ENCODE measurements around the gene ZNF169. TPM values are rescaled to one million over a fixed set of nuclear protein-coding genes. Genes with fewer than 3 reads are reported as not detected.

ZNF169 gene
- total RNA-seq, result 1 to 10 TPM; 7.7 to 7.8 TPM
- polyA plus RNA-seq (2013, experiment 1 of 2), result 4.2 TPM
- polyA plus RNA-seq (2013, experiment 2 of 2), result 5.8 TPM
- long read RNA-seq, experiment 1, partial matches to known transcripts, result 1 of 1 reads
- long read RNA-seq, experiment 1, other reads (novel, unspliced or antisense), result 0 of 1 reads
- long read RNA-seq, experiment 2, partial matches to known transcripts, result 0 of 9 reads
- long read RNA-seq, experiment 2, other reads (novel, unspliced or antisense), result 8 of 9 reads
- long read RNA-seq, experiment 3, transcript ZNF169-202 (5 exons, 1,986 nt), result major isoform, 7 of 17 reads
- long read RNA-seq, experiment 3, partial matches to known transcripts, result 3 of 17 reads
- long read RNA-seq, experiment 3, other reads (novel, unspliced or antisense), result 5 of 17 reads
- long read RNA-seq, experiment 4, result 0 reads

DNA sequence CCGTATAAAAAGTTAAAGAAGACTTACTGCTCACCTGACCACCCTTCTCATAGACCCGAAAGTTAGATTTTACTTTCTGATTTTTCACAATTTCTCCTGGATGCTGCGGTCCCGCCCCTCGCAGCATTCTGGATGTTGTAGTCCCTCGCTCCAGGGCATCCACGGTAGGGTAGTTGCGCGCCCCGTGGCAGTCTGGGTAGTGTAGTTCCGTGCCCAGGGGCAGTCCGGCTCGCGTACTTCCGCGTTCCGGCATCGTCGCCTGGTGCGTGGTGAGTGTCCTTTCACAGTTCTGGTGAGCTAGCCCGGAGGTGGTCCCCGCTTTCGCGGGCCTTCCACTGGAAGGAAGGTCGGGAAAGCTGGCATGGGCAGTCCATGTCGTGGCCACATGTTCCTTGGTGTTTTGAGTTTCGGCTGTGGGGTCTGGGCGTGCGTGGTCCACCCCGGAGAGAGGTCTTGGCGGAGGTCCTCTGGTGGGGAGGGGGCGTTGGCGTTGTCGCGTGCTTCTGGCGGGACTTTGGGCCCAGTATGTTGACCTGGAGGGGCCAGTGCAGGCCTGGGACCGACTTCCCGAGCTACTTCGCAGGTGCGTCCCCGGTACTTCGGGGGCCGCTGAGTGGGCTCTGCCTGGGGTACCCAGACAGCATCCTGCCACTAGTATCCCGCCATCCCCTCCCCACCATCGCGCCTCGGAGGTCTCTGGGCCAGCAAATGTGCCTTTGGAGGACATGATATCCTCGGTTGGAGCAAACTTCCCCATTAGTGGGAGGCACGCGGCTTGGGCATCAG lies at the start of gene ZNF169:
ZNF169 (plus strand) TSS at position 222 of the 786 bp plus-strand sequence. CDS start 19,515 bp downstream, outside the sequence.
- peak within 1 kb of the TSS; percentile 97 for H3K4me3 Mint-ChIP-seq
- TF ChIP-seq, protein P1, sequence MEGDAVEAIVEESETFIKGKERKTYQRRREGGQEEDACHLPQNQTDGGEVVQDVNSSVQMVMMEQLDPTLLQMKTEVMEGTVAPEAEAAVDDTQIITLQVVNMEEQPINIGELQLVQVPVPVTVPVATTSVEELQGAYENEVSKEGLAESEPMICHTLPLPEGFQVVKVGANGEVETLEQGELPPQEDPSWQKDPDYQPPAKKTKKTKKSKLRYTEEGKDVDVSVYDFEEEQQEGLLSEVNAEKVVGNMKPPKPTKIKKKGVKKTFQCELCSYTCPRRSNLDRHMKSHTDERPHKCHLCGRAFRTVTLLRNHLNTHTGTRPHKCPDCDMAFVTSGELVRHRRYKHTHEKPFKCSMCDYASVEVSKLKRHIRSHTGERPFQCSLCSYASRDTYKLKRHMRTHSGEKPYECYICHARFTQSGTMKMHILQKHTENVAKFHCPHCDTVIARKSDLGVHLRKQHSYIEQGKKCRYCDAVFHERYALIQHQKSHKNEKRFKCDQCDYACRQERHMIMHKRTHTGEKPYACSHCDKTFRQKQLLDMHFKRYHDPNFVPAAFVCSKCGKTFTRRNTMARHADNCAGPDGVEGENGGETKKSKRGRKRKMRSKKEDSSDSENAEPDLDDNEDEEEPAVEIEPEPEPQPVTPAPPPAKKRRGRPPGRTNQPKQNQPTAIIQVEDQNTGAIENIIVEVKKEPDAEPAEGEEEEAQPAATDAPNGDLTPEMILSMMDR (conservative IDR thresholded peaks at IDR 0.05), result no peak
- Histone ChIP-seq H3K27me3 (ENCODE audit: control insufficient read depth, insufficient read depth, low read length, poor library complexity, severe bottlenecking) (no peaks in the 10 kb centered on the region), H3K27ac (ENCODE audit: low read depth, low read length) (no peak within 1 kb of the TSS), H3K9me3 (ENCODE audit: control insufficient read depth, low read length) (peaks cover 7% of the 10 kb centered on the region), H3K36me3 (ENCODE audit: control insufficient read depth, insufficient read depth, low read length) (peaks cover 9% of the 10 kb centered on the region), H3K4me3 (ENCODE audit: low read length) (peak within 1 kb of the TSS; percentile 93), H3K4me1 (ENCODE audit: control insufficient read depth, insufficient read depth, low read length) (peaks cover 3% of the 10 kb centered on the region), H3K9ac (ENCODE audit: extremely low read depth, low read length, poor library complexity, severe bottlenecking) (peak within 1 kb of the TSS; percentile 53)
- no peaks in the 10 kb centered on the region for H3K27me3 Mint-ChIP-seq (ENCODE audit: insufficient read depth)
- WGBS, 2 experiments (ENCODE audit: insufficient coverage in 1 of 2, insufficient read length in 1 of 2), result 3 to 4% methylated on average over 23 to 48 of the region's 50 CpGs
- peak; percentile 96 for DNase-seq
- H3K27ac Mint-ChIP-seq, result peak within 1 kb of the TSS; percentile 98
- peaks cover 22% of the 10 kb centered on the region for H3K36me3 Mint-ChIP-seq (ENCODE audit: low read depth)
- no peaks in the 10 kb centered on the region for H3K9me3 Mint-ChIP-seq
- H3K4me1 Mint-ChIP-seq, result peaks cover 14% of the 10 kb centered on the region

DNA sequence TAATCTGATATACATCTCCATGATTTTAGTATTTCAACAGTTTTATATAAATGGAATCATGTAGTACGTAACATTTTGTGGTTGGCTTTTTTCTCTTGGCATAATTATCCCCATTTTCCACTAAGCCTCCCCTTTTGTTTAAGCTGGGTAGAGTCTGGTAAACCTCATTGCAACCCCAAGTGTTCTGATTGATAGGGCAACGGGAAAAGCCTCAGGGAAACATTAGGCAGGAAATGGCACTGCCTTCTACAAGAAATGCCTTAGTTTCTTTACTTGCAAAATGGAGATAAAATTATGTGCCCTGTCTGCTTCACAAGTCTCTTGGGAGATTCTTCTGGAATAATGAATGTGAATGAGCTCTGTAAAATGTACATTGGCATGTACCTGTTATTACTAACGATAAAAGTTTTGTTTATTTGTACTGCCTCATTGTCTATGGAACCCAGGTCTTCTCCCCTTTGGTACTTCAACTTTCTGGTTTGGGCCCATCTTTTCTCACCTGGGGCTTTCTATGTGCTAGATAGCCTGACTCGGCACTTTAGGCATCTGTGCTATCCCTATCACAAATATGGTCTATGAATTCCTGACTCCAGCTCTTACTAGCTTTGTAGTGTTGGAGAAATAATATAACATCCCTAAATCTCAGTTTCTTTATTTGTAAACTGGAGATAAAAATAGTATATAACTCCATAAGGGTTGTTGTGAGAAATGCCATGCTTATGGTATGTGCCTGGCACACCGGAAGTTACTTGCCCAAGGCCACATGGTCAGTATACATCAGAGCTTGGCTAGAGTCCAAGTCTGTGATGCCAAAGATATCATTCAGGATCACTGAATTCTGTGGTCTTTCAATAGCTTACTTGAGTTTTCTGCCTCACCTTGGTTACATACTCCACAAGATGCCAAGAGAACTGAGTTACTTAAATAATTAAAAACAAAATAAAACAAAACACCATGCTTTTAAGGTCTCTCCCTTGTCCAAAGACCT lies 48.2 kb upstream of the ZNF169 start:
- TF ChIP-seq, protein P1 (conservative IDR thresholded peaks at IDR 0.05), result no peak
- H3K9me3 Mint-ChIP-seq, result no peaks in the 10 kb centered on the region
- H3K4me3 Mint-ChIP-seq, result no peak overlapping the region
- H3K27ac ChIP-seq (ENCODE audit: low read depth, low read length), result no peak overlapping the region
- no peaks in the 10 kb centered on the region for H3K36me3 Mint-ChIP-seq (ENCODE audit: low read depth)
- H3K4me3 ChIP-seq (ENCODE audit: low read length), result no peak overlapping the region
- H3K27ac Mint-ChIP-seq, result no peak overlapping the region
- no peak for DNase-seq
- H3K4me1 ChIP-seq (ENCODE audit: control insufficient read depth, insufficient read depth, low read length), result no peaks in the 10 kb centered on the region
- no peaks in the 10 kb centered on the region for H3K27me3 ChIP-seq (ENCODE audit: control insufficient read depth, insufficient read depth, low read length, poor library complexity, severe bottlenecking)
- no peaks in the 10 kb centered on the region for H3K27me3 Mint-ChIP-seq (ENCODE audit: insufficient read depth)
- 88 to 100% methylated on average over 3 to 5 of the region's 5 CpGs for WGBS, 2 experiments (ENCODE audit: insufficient coverage in 1 of 2, insufficient read length in 1 of 2)
- no peak overlapping the region for H3K9ac ChIP-seq (ENCODE audit: extremely low read depth, low read length, poor library complexity, severe bottlenecking)
- H3K9me3 ChIP-seq (ENCODE audit: control insufficient read depth, low read length), result no peaks in the 10 kb centered on the region
- peaks cover 10% of the 10 kb centered on the region for H3K4me1 Mint-ChIP-seq
- H3K36me3 ChIP-seq (ENCODE audit: control insufficient read depth, insufficient read depth, low read length), result no peaks in the 10 kb centered on the region

DNA sequence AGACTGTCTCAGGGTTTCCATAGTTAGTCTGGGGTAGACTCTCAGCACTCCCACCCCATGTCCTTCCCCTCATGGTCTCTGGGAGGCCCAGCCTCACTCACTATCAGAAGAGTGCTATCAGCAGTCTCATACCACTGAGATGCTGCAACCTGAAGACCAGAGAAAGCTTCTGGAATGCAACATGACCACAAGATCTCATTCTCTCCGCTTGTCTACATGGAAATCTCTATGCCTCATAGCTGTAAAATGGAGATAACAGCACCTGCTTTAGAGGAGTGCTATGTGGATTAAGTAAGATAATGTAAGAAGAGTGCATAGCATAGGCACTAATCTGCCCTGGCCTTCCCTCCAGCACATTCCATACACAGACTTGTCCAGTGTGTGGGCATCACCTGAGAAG lies 47.0 kb upstream of the ZNF169 start:
- H3K36me3 ChIP-seq (ENCODE audit: control insufficient read depth, insufficient read depth, low read length), result no peaks in the 10 kb centered on the region
- Mint-ChIP-seq H3K27me3 (ENCODE audit: insufficient read depth) (no peaks in the 10 kb centered on the region), H3K27ac (peak overlapping the region; percentile 22), H3K4me1 (peaks cover 10% of the 10 kb centered on the region), H3K4me3 (no peak overlapping the region), H3K36me3 (ENCODE audit: low read depth) (no peaks in the 10 kb centered on the region), H3K9me3 (peaks cover 11% of the 10 kb centered on the region)
- TF ChIP-seq, protein P1 (conservative IDR thresholded peaks at IDR 0.05), result no peak
- no peak for DNase-seq
- no peak overlapping the region for H3K27ac ChIP-seq (ENCODE audit: low read depth, low read length)
- peaks cover 11% of the 10 kb centered on the region for H3K9me3 ChIP-seq (ENCODE audit: control insufficient read depth, low read length)
- no peak overlapping the region for H3K9ac ChIP-seq (ENCODE audit: extremely low read depth, low read length, poor library complexity, severe bottlenecking)
- no peaks in the 10 kb centered on the region for H3K4me1 ChIP-seq (ENCODE audit: control insufficient read depth, insufficient read depth, low read length)
- no peaks in the 10 kb centered on the region for H3K27me3 ChIP-seq (ENCODE audit: control insufficient read depth, insufficient read depth, low read length, poor library complexity, severe bottlenecking)
- H3K4me3 ChIP-seq (ENCODE audit: low read length), result no peak overlapping the region
- WGBS, 2 experiments (ENCODE audit: insufficient coverage in 1 of 2, insufficient read length in 1 of 2), result 93 to 100% methylated on average over 1 of the region's 1 CpG
